NCI-H146 treated with DMSO at 0.1 percent for 48 hours (cell line): ENCODE results near the gene COTL1.

Experiments
- DNase-seq: peaks from one replicate; lab custom pipeline; 2025; ENCODE audit not compliant: unreplicated experiment; lab: John Stamatoyannopoulos, UW

COTL1 gene

DNA sequence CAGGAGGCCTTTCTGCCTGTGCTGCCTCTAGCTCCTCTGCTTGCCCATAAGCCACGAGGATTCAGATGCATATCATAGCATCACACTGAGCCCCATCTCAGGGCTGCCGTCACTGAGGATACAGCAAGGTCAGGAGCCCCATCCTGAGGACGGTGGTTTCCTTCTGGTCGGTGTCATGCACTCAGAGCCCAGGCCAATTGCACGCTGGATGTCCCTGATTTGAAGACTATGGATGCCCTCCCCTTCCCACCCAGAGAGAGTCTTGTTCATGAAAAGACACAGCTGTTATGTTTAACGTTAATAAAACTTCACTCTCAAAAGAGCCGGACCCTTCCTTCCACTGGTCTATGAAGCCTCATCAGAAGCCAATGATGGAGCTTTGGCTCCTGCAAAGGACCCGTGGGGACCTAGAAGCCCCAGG, 19.9 kb downstream of the COTL1 start:
- DNase-seq: no peak

DNA sequence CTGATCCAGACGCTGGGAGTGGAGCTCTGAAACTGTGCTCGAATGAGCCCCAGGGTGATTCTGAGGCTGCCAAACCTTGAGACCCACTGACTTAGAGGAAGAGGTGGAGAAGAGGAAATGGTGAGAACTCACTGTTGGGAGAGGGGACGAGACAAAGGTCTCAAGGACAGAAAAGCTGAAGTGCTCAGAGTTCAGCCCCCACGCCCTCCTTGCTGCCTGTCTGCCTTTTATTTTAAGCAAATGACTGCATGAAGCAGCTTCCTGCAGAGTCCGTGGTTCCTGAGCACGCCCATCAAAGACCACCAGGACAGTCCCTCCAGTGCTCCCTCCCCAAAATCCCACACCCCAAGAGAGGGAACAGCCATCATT, 20.4 kb downstream of the COTL1 start:
- DNase-seq: no peak

DNA sequence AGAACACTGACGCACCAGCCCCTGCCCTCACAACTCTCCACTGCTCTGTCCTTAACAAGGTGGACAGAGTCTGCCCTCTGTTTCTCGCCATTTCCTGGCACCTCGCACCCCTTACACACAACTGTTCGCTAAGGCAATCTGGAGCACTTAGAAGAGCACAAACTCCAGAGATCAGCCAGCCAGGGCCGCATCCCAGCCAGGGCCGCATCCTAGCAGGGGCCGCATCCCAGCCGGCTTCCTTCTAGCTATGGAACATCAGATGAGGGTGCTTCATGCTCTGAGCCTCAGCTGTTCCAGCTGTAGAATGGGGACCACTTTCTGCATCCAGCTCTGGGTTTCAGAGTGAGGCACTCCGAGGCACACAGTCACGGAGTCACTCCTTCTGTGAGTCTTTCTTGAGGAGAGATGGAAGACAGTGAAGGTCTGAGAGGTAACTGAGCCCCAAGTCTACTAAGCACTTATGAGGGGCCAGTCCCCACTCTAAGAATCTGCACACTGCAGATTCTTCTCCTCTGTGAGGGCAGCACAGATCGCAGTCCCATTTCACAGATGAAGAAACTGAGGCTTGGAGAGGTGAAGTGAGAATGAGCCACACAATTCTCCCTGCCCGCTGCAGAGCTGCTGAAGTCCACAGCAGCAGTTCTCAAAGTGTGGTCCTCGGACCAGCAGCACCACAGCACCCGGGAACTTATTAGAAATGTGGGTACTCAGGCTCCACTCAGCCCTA, 20.9 kb downstream of the COTL1 start:
- no peak for DNase-seq

DNA sequence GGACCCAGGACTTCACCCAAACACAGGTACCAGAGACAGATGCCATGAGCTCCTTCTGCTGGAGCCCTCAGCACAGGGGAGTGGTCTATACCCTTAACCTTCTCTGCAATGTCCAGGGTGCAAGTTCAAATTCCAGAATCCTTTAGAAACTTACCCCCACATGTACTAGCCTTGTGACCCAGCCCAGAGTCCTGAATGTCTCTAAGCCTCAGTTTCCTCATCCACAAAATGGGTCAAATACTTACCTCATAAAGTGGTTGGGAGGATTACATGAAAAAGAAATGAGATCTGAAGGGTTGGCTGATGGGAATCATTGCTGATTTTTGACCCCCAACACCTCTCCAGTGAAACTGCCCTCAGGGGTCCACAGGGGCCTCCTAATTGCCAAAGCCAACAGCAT, 21.7 kb downstream of the COTL1 start:
- DNase-seq: no peak

DNA sequence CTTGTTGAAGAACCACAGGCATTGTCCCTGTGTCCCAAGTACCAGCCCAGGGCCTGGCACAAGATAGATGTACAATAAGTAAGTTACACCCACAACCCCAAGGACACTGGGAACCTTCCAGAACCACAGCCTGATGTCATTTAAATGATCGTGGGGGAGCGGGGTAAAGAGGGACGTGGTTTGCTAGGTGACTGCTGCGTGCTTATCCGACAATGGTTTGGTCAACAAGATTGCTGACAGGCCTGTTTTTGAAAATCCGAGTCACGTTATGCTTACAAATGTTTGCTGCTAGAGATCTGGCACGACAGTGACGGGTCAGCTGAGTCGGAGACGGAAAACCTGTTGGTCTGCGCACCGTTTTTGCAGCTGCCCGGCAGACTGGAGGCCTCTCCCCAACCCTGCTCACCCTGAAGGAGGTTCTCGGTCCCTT, 22.8 kb downstream of the COTL1 start:
- DNase-seq: no peak

DNA sequence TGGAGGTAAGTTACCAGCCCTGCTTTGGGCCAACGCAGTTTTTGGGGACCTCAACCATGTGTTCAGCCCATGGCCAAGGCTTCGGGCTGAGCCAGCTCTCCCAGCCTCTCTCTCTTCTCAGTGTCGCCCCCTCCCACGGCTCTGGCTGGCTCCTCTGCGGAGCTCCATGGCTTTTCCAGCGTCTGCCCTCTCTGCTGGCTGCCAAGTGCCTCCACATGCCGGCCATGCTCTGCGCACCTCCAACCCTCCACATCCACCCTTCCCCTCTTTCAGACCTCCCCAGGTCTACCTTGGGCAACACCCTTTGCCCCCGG, 23.2 kb downstream of the COTL1 start:
- DNase-seq: no peak

DNA sequence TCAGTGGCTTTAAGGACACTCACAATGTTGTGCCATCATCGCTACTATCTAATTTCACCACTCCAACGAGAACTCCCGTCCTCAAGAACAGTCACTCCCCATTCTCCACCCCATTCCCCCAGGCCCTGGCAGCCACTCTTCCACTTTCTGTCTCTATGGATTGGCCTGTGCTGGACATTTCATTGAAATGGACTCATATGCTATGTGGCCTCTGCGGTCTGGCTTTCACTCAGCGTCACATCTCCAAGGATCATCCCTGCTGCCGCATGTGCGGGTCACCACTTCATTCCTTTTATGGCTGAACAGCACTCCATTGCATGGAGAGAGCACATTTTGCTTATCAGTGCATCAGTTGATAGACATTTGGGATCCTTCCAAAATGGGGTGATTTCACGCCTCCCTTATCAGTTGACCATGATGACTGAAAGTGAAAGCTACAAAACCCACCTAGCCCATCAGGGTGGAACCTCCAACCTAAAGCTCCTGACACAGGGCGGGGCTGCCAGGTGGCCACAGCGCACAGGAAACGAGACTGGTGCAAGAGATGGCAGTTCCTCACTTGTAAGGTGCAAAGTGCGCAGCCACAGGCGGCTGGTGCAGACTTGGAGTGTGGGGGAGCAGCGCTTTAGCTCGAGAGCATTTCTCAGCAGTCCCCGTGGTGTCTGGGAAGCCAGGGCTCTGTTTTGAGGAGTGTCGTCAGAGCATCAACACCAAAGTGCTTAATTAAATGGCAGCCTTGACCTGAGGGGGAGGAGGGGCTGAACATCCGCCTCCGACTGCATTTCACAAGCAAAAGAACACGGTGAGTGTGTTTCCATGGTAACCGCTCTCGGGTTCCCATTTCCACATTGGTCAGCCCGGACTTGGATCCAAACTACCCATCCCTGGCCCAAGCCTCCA, 23.8 kb downstream of the COTL1 start:
- DNase-seq: no peak

DNA sequence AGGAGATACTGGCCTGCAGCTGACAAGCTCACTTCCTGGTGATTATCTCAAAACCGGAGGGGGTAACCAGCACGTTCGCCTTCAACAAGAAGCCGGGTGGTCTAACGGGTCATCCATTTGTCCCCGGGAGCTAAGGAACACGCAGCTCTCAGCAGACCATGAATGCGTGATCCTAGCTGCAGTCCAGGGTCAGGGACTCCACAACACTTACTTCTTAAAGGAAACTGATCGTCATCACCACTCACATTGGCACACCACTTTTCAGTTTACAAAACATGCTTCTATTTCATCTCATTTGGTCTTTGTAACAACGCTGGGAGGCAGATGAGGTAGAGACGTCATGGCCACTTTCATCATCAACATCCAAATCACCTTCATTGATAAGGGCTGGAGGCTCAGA, 25.2 kb downstream of the COTL1 start:
- no peak for DNase-seq

DNA sequence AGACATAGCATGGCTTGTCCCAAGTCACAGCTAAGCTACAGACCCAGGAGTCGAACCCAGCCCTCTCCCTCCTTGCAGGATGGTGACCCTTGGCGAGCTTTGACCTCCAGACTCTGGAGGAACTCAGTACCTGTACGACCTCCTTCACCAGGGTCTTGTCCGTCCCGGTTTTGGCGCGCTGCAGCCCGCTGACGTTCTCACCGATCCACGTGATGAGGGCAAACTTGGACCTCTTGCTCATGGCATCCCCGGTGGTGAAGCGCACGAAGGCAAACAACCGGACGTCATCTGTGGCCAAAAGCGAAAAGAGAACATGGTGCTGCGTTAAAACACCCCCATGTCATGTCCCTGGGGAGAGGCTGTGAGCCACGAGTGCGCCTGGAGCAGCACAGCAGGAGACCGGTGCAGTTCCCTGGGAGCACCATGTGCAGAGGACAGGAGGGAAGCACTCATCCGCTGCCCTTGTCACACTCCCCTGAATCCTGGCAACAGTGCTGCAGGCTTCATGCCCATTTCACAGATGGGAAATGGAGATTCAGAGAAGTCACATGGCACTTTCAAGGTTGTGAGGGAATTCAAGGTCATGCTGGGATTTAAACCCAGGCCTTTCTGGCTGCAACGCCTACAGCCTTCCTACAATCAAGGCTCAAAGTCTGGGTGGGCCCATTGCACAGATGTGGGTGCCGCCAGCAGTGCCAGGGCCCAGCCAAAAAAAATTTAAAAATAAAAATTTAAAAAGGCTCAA, 27.7 kb downstream of the COTL1 start:
- DNase-seq: no peak

DNA sequence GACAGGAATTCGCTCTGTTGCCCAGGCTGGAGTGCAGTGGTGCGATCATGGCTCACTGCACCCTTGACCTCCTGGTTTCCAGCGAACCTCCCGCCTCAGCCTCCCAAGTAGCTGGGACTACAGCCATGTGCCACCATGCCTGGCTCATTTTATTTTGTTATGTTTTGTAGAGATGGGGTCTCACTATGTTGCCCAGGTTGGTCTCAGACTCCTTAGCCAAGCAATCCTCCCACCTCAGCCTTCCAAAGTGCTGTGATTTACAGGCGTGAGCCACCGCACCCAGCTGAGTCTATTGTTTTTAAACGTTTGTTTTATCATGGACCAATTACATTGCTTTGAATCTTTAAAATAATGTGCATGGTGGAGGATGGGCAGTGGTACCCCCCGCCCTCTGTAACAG, 28.9 kb downstream of the COTL1 start:
- DNase-seq: no peak

DNA sequence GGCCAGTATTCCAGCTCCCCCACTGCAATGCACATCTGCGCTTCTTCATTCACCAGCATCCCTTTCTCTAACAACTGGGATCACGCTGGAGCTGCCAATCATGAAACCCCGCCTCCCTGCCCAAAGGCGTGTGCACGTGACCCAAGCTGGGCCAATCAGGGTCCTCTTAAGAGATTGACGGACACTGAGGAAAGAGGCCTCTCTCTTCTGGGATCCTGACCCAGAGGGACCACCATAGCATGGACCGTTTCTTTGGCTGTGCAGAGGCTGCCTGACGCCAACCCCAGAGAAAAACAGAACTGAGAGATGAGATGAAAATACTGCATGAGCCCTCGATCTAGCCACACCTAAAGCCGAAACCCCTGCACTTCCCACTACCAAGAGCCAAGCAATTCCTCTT, 32.0 kb downstream of the COTL1 start:
- DNase-seq: no peak

DNA sequence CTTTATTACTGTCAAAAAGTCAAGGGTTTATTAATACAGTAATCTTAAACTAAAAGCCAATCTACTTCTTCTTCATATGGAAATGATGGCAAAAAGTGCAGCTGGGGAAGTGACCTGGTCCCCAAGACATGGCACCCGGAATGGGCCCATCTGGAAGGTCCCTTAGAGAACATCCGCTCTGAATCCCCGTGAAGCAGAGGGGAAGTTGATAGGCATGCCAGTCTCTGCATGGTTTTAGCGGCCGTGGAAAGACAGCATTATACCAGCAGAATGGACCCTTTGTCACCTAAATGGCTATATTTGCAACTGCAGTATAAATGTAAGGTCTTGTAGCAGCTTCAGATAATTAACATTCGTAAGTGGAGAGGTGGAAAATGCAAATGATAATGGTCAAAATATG, 32.4 kb downstream of the COTL1 start:
- DNase-seq: no peak

DNA sequence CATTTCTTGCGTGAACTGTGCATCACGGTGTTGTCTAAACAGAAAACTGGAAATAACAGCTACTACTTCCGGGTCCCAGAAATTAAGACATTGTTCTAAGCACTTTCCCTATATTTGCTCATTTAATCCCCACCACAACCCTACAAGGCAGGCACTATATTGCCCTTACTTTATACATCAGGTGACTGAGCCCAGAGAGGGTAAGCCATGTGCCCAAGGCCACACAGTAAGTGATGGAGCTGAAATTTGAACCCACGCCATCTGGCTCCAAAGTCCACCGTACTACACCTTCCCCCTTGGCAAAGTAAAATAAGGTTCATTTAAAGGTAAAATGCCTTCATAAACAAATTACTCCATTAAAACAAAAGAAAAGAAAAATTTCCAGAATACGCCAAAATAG, 33.2 kb downstream of the COTL1 start:
- no peak for DNase-seq

DNA sequence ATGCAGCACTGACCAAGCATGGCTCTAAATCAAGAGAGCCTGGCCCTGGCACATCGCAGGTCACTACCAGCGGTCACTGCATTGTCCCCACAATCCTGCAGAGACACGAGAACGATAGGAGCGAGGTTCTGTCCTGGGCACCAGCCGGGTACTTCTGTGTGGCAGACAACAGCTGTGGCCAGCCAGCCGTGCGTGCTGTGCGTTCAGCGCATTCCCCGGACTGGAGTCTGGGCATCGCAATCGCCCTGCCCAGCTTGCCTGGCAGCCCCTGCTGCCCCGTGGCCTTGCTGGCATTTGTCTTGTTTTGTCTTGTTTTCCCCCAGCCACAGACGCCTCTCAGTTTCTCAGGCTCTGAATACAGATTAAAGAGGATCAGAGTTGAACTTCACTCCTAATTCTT, 33.9 kb downstream of the COTL1 start:
- no peak for DNase-seq

DNA sequence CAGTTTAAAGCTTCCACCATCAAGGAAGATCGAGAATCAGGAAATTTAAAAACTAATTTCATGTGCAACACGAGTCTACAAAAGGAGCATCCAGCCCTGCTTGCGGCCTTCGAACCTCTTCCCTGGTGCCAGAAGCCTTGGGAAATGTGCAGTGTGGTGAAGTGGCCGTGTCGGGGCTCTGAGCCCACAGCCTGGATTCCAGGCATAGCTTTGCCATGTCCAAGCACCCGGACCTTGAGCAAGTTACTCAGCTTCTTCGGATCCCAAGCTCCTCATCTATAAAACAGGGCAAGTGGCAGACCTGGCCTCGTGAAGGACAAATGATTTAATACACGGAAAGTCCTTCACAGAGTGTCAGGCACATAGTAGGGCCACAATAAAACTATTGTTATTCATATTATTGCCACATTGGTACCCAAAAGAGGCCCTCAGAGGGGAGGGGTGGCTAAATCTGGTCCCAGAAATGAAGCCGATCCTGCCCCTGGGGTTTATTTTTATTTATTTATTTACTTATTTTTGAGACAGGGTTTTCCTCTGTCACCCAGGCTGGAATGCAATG, 34.8 kb downstream of the COTL1 start:
- no peak for DNase-seq

DNA sequence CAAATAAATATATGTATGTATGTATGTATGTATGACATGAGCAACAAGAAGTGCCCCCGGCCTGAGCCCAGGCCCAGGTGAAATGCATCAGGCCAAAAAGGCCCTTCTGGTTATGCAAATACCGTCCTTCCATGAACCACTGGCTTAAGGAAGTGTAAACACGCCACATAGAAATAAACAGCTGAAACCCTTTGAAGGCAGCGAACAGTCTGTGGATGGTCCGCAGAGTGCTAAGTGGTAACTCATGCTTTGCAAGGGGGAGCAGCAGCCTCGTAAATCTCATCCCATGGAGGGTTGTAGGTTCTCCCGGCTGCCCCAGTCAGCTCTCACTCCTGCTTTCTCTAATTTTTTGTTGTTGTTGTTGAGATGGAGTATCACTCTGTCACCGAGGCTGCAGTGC, 36.7 kb downstream of the COTL1 start:
- DNase-seq: no peak

DNA sequence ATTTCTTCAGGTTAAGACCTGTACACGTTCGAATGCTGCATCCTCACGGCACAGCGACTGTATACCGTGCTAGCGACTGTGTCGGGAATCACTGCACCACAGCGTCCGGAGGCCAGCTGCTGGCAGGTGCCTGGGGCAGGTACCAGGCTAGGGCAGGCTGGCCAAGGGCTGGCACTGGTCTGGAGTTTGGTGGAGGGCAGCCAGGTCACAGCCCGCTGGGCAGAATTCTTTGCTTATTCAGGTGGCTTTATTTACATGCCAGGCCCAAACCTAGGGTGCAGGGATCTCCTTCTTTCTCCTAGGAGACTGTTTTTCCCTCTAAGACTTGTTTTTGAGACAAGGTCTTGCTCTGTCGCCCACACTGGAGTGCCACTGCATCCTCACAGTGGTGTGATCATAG, 37.9 kb downstream of the COTL1 start:
- no peak for DNase-seq

DNA sequence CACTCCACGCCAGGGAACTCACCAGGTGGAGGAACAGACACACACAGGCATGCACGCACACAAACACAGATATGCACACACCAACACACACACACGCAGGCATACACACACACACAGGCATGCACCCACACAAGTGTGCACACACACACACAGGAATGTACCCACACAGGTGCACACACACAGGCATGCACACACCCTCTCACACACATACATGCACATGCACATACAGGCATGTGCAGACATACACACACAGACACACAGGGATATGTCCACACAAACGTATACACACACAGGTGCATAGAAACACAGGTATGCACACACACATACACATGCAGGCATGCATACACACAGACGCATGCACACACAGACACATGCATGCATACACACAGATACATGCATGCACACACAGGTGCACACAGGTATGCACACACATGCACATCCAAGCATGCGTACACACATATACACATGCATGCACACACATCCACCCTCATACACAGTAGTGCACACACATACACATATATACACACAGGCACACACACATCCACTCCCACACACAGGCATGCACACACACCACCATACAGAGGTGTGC, 39.2 kb downstream of the COTL1 start:
- DNase-seq: no peak

DNA sequence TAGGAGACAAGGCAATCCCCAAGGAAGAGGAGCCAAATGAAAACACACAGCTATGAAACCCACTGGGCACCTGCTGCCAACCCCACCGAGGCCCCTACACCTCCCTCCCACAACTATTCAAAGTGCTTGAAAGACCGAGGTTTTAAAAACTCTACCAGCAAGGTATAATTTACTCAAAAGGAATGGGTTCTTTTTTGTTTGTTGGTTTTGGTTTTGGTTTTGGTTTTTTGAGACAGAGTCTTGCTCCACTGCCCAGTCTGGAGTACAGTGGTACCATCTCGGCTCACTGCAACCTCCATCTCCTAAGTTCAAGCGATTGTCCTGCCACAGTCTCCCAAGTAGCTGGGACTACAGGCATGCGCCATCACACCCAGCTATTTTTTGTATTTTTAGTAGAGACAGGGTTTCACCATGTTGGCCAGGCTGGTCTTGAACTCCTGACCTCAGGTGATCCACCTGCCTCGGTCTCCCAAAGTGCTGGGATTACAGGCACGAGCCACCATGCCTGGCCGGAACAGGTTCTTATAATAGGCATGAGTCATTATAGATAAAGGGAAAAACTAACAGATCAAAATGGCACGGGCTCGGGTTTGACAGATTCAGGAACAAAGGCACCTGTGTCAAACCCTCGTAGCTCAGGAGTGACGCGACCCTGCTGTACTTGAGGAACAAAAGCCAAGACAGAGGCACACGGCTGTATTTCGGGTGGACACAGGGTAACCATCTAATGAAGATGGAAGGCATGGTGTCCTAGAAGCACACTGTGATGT, 40.7 kb downstream of the COTL1 start:
- DNase-seq: no peak

DNA sequence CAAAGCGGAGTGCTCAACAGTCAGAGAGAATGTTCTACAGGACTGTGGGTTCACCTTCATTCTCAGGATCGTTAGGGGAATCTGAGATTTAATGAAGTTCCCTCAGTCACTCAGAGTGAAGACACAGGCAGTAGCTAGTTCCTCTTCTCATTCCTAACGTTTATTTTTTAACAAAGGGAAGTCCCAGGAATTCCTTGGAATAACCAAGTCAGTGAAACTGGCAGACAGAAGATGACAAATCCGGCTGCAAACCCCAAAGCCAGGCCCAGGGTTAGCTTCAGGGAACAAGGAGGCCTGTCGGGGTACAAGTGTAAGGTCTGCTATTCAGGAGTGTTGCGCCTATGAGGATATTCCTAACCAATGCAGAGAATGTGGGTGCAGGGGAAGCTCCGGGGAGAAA, 42.0 kb downstream of the COTL1 start:
- no peak for DNase-seq

DNA sequence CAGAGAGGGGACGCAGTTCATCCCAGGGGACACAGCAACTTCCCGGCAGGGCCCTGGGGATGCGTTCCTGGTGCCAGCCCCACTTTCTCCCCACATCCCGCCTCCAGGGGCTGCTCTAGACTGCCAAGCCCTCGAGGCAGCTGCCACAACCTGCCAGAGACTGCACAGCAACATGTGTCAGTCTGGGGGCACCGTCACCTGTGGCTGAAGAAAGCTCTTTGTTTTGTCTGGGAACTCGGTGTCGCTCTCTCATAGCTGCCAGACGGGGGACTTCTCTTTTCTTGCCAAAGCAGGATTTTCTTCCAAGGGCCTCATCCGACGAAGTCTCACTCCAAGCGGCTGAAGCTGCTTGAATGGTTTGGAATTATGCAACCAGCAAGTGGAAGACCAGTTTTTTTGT, 43.7 kb downstream of the COTL1 start:
- no peak for DNase-seq
